ENCODE measurements around the gene MKLN1. TPM values are rescaled to one million over a fixed set of nuclear protein-coding genes. Genes with fewer than 3 reads are reported as not detected.
A peak's percentile ranks its signal among the peaks of the same experiment; 100 is the strongest.

The MKLN1 gene
- total RNA-seq, 1 experiment from 2014 or later: 34.3 TPM

DNA sequence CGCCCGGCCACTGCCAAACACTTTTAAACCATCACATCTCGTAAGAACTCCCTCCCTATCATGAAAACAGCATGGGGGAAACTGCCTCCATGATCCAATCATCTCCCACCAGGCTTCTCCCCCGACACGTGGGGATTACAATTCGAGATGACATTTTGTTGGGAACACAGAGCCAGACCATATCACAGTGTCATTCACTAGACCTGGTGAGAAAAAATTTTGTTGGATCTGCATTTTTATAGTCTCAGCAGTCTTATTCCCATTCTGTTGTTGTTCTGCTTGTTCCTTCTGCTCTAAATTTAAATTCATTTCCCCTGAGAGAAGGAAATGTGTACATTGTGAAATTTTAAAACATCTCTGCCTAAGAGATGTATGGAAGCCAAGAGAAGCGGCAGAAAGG, 4.8 kb upstream of the MKLN1 start:
- peaks cover 0 to 2% of the 10 kb centered on the region in 2 experiments; a peak in 1 of 5 replicates for H3K9me3 Mint-ChIP-seq
- no peak overlapping the region for H3K56ac ChIP-seq (ENCODE audit: insufficient read length, low read depth, low read length)
- H2AK5ac ChIP-seq (ENCODE audit: insufficient read length, low read length): no peak overlapping the region
- H3K27me3 Mint-ChIP-seq (ENCODE audit: low read depth): no peaks in the 10 kb centered on the region; the same call in 1 of the 2 replicates
- no CpG with 5 or more reads among the region's 7 CpGs for WGBS (ENCODE audit: extremely low coverage, insufficient read length, low lambda C conversion rate)
- no peak overlapping the region for H3T11ph ChIP-seq (ENCODE audit: low read length)
- no peaks in the 10 kb centered on the region; the same call in 1 of the 2 replicates for H3K27me3 ChIP-seq (ENCODE audit: insufficient read depth, low read length)
- peaks cover 0 to 5% (median 0%) of the 10 kb centered on the region in 3 experiments; a peak in 3 of 7 replicates for H3K36me3 Mint-ChIP-seq (ENCODE audit: insufficient read depth in 1 of 3, low read depth in 3 of 3)
- no peak overlapping the region for H3K18ac ChIP-seq (ENCODE audit: insufficient read length, low read depth, low read length)
- H2BK120ac ChIP-seq (ENCODE audit: low read depth, low read length, poor library complexity, severe bottlenecking): no peak overlapping the region
- no peak overlapping the region for H3K4me2 ChIP-seq (ENCODE audit: insufficient read depth, insufficient read length, low read length)
- H3K27ac ChIP-seq (ENCODE audit: insufficient read length, low read depth, low read length): no peak overlapping the region
- peak overlapping the region in 1 of 3 experiments; percentile 73; a peak in 1 of 7 replicates for H3K27ac Mint-ChIP-seq
- no peak for DNase-seq
- peaks cover 26 to 28% of the 10 kb centered on the region in 2 experiments for H3K4me1 Mint-ChIP-seq
- no peak overlapping the region for H4K5ac ChIP-seq (ENCODE audit: insufficient read length, low read depth, low read length)
- no peaks in the 10 kb centered on the region for H3K79me1 ChIP-seq (ENCODE audit: insufficient read depth, low read depth, low read length, poor library complexity, severe bottlenecking)
- no peak overlapping the region for H3K9ac ChIP-seq (ENCODE audit: extremely low read depth, insufficient read length, low read length)
- no peak overlapping the region for H4K91ac ChIP-seq (ENCODE audit: insufficient read length, low read depth, low read length)
- H4K8ac ChIP-seq (replicated peaks; ENCODE audit: insufficient read length, low read depth, low read length): no peak overlapping the region
- TF ChIP-seq, protein P1, sequence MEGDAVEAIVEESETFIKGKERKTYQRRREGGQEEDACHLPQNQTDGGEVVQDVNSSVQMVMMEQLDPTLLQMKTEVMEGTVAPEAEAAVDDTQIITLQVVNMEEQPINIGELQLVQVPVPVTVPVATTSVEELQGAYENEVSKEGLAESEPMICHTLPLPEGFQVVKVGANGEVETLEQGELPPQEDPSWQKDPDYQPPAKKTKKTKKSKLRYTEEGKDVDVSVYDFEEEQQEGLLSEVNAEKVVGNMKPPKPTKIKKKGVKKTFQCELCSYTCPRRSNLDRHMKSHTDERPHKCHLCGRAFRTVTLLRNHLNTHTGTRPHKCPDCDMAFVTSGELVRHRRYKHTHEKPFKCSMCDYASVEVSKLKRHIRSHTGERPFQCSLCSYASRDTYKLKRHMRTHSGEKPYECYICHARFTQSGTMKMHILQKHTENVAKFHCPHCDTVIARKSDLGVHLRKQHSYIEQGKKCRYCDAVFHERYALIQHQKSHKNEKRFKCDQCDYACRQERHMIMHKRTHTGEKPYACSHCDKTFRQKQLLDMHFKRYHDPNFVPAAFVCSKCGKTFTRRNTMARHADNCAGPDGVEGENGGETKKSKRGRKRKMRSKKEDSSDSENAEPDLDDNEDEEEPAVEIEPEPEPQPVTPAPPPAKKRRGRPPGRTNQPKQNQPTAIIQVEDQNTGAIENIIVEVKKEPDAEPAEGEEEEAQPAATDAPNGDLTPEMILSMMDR (conservative IDR thresholded peaks at IDR 0.05): no peak
- H3K79me2 ChIP-seq (ENCODE audit: insufficient read depth, low read length): no peaks in the 10 kb centered on the region; the same call in 1 of the 2 replicates
- H4K20me1 ChIP-seq (ENCODE audit: control insufficient read depth, insufficient read depth, insufficient read length): no peaks in the 10 kb centered on the region
- H3K14ac ChIP-seq (ENCODE audit: insufficient read depth, low read length): no peak overlapping the region
- H2BK20ac ChIP-seq (ENCODE audit: low read depth, low read length, poor library complexity, severe bottlenecking): no peak overlapping the region
- no peak overlapping the region for H2BK15ac ChIP-seq (ENCODE audit: low read depth, low read length)
- no peak overlapping the region for H2AFZ ChIP-seq (ENCODE audit: low read length)
- no peak overlapping the region for H2BK5ac ChIP-seq (ENCODE audit: insufficient read length, low read length)
- no peak overlapping the region for H2BK12ac ChIP-seq (ENCODE audit: insufficient read length, low read depth, low read length)
- peaks cover 8% of the 10 kb centered on the region for H3K23me2 ChIP-seq (ENCODE audit: insufficient read length, low read depth, low read length, poor library complexity, severe bottlenecking)
- no peak overlapping the region for H3K4ac ChIP-seq (ENCODE audit: low read depth, low read length)
- H3K4me3 Mint-ChIP-seq: no peak overlapping the region
- no peaks in the 10 kb centered on the region for H3K9me3 ChIP-seq (ENCODE audit: control insufficient read depth, low read depth, low read length)
- H3K23ac ChIP-seq (ENCODE audit: insufficient read length, low read depth, low read length): no peak overlapping the region
- no peaks in the 10 kb centered on the region; the same call in 1 of the 2 replicates for H3K4me1 ChIP-seq (ENCODE audit: insufficient read depth, low read length)
